GM18867 (cell line): ENCODE results near the gene LRRC28.

ENCODE experiments used
- ATAC-seq: cut with Tn5 transposase; IDR thresholded peaks from one replicate; pipeline ENCODE4 v1.9.1; 2021; ENCODE audit warnings: mild to moderate bottlenecking, moderate library complexity; ENCODE audit not compliant: unreplicated experiment

The LRRC28 gene

GRCh38 chr15:99341786-99342185 is 90.5 kb downstream of the LRRC28 start:
- ATAC-seq: no peak

GRCh38 chr15:99343208-99343607 is 91.9 kb downstream of the LRRC28 start:
- no peak for ATAC-seq

- ATAC-seq: peak; percentile 37
Observed at GRCh38 chr15:99343881-99344551, 92.7 kb downstream of the LRRC28 start.

GRCh38 chr15:99344639-99345038 is 93.4 kb downstream of the LRRC28 start:
- ATAC-seq: peak; percentile 64

- ATAC-seq: no peak
Observed at GRCh38 chr15:99345242-99345641, 94.0 kb downstream of the LRRC28 start.

- no peak for ATAC-seq
Observed at GRCh38 chr15:99345832-99346462, 94.7 kb downstream of the LRRC28 start.

- ATAC-seq: no peak
Observed at GRCh38 chr15:99347574-99347973, 96.3 kb downstream of the LRRC28 start.

- no peak for ATAC-seq
Observed at GRCh38 chr15:99348412-99348811, 97.1 kb downstream of the LRRC28 start.

GRCh38 chr15:99350408-99350807 is 99.1 kb downstream of the LRRC28 start:
- ATAC-seq: no peak

- no peak for ATAC-seq
Observed at GRCh38 chr15:99359769-99360168, 108.5 kb downstream of the LRRC28 start.

GRCh38 chr15:99361545-99362185 is 110.4 kb downstream of the LRRC28 start:
- ATAC-seq: no peak

GRCh38 chr15:99365242-99365641 is 114.0 kb downstream of the LRRC28 start:
- ATAC-seq: peak; percentile 76

- ATAC-seq: no peak
Observed at GRCh38 chr15:99366013-99366412, 114.7 kb downstream of the LRRC28 start.

GRCh38 chr15:99368743-99369142 is 117.5 kb downstream of the LRRC28 start:
- ATAC-seq: no peak

- no peak for ATAC-seq
Observed at GRCh38 chr15:99369196-99369595, 117.9 kb downstream of the LRRC28 start.

- ATAC-seq: peak; percentile 78
Observed at GRCh38 chr15:99371180-99372103, 120.2 kb downstream of the LRRC28 start.

GRCh38 chr15:99385005-99385669 is 133.9 kb downstream of the LRRC28 start:
- ATAC-seq: no peak

- no peak for ATAC-seq
Observed at GRCh38 chr15:99385865-99386264, 134.6 kb downstream of the LRRC28 start.

GRCh38 chr15:99386391-99386790 is 135.1 kb downstream of the LRRC28 start:
- no peak for ATAC-seq

GRCh38 chr15:99387421-99388168 is 136.3 kb downstream of the LRRC28 start:
- ATAC-seq: no peak
